A549 treated with CpdA at 1 μM for 4 hours (cell line): ENCODE measurements around the gene RNF227. TPM values are rescaled to one million over a fixed set of nuclear protein-coding genes. Genes with fewer than 3 reads are reported as not detected.

Experiments
- total RNA-seq: library from RNA; stranded (reverse); fragments of 200-300 nt; extraction: Qiagen RNA extraction; gene quantifications from 5 replicates; pipeline ENCODE4 v1.2.3, GENCODE V29; 2022; ENCODE audit warnings: low read depth

The RNF227 gene
- total RNA-seq, result 1.1 to 2.5 TPM (median 1.4 TPM) in 5 replicates

GRCh38 chr17:7915611-7916384 lies at the start of gene RNF227:
TSS of gene RNF227 (minus strand) at chr17:7916289. CDS start at chr17:7916195, 94 bp downstream.

DNA sequence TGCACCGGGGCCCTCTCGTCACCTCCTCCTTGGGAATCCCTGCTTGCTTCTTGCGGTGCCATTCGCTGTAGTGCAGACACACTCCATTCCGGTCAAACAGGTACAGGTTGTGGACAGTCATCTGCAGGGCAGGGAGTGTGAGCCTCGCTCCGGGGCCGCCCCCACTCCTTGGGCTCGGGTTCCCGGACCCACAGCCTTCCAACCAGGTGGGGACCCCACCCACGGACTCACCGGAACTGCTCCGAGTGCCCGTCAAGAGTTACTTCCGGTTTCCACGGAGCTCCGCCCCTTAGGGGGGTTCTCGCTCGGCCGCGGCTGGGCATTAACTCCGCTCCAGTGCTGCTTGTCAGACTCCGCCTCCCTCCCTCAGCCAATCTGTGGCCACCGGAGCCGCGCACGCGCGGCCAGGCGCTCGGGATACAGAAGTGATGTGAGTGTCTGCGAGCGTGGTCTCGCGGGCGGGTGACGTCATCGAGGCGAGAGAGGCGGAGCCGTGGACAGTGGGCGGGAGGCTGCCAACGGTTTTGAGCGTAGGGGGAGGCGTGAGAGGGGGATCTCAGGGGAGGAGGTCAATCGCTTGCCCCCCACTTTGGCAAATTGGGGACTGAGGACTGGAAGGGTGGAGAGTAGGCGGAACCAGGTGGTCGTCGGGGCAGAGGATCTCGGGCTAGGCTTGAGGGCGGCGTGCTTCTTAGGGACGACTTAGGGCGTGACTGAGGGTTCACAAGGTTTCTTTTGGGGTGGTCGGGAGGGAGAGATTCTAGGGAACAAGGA lies 15.8 kb upstream of the RNF227 start, which contains the start of the genes CNTROB and TRAPPC1:
Gene CNTROB (plus strand): TSS at position 498 of the 774 bp plus-strand sequence. CDS start 874 bp downstream, outside the sequence.
Gene TRAPPC1 (minus strand): TSS at position 238 of the 774 bp plus-strand sequence. CDS start 117 bp downstream, at position 121.

GRCh38 chr17:7929158-7930023 lies 13.3 kb upstream of the RNF227 start, which contains the start of gene KCNAB3:
TSS of gene KCNAB3 (minus strand) at chr17:7929856. CDS start at chr17:7929435, 421 bp downstream.

DNA sequence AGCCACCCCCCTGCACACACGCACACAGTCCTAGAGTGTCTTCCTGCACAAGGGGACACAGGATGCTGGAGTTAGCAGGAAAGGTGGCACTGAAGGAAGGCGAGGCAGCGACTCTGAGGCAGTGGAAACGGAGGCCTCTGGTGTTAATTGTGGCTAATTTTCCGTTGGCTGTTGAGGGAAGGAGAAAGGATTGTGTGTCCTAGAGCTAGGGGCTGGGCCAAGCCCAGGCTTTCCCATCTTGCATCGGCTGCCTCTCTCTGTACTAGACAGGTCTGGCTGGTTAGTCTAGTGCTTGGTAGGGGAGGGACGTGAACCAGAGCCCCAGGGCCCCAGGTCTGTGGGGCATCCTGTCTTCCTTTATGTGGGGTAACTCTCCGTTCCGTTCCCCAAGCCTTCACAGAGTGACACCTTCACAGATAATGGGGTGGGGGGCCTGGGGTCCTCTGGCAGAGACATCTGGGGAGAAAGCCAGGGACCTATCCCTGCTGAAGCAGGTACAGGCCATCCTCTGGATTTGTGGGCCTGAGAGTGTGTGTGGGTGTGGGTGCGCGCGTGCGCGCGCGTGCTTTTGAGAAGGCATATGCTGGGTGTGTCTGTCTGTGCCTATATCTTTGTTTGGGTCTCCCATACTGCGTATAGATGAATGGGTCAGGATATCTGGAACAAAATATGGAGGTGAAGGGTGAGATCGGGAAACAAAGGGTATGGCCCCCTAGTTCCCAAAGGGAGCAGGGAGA lies 27.7 kb downstream of the RNF227 start, which contains the start of gene CHD3:
Gene CHD3 (plus strand): TSS at position 606 of the 737 bp plus-strand sequence. CDS start 212 bp downstream, outside the sequence.

Other genes starting within 250 kb of the RNF227 start
- gene TP53, start 228.8 kb downstream of the RNF227 start, total RNA-seq, result 48.7 to 61.6 TPM (median 55.2 TPM) in 5 replicates
- 33.9 to 50.3 TPM (median 47.7 TPM) in 5 replicates for gene WRAP53, start 227.8 kb downstream of the RNF227 start, total RNA-seq
- 1.0 to 1.7 TPM (median 1.4 TPM) in 5 replicates for gene EFNB3, start 211.1 kb downstream of the RNF227 start, total RNA-seq
- 0.01 to 0.03 TPM in 2 of 5 replicates, not detected in the others for gene DNAH2, start 198.5 kb downstream of the RNF227 start, total RNA-seq
- gene KDM6B, start 82.1 kb downstream of the RNF227 start, total RNA-seq, result 13.8 to 23.8 TPM (median 15.1 TPM) in 5 replicates
- 0.48 to 1.1 TPM (median 0.79 TPM) in 5 replicates for gene TMEM88, start 61.2 kb downstream of the RNF227 start, total RNA-seq
- 179 to 238 TPM (median 208 TPM) in 5 replicates for gene NAA38, start 58.7 kb downstream of the RNF227 start, total RNA-seq
- 21.3 to 23.4 TPM (median 22.7 TPM) in 5 replicates for gene CYB5D1, start 58.3 kb downstream of the RNF227 start, total RNA-seq
- gene CHD3, start 27.5 kb downstream of the RNF227 start, total RNA-seq, result 65.3 to 76.0 TPM (median 68.6 TPM) in 5 replicates
- 1.8 to 3.0 TPM (median 2.5 TPM) in 5 replicates for gene KCNAB3, start 13.6 kb upstream of the RNF227 start, total RNA-seq
- 309 to 334 TPM (median 324 TPM) in 5 replicates for gene TRAPPC1, start 15.7 kb upstream of the RNF227 start, total RNA-seq
- gene CNTROB, start 15.9 kb upstream of the RNF227 start, total RNA-seq, result 36.8 to 45.9 TPM (median 39.2 TPM) in 5 replicates
- 0.08 TPM in 1 of 5 replicates, not detected in the others for gene GUCY2D, start 86.3 kb upstream of the RNF227 start, total RNA-seq
- not detected in 5 replicates for gene ALOX15B, start 122.8 kb upstream of the RNF227 start, total RNA-seq
- 0.68 to 1.8 TPM (median 1.0 TPM) in 5 replicates for gene ALOX12B, start 171.4 kb upstream of the RNF227 start, total RNA-seq
- 6.0 to 7.7 TPM (median 6.4 TPM) in 5 replicates for gene ALOXE3, start 202.2 kb upstream of the RNF227 start, total RNA-seq
- gene HES7, start 207.8 kb upstream of the RNF227 start, total RNA-seq, result 0.70 to 2.5 TPM (median 1.1 TPM) in 5 replicates
- 3.5 to 5.7 TPM (median 4.7 TPM) in 5 replicates for gene PER1, start 236.1 kb upstream of the RNF227 start, total RNA-seq
- 20.5 to 28.0 TPM (median 23.3 TPM) in 5 replicates for gene VAMP2, start 246.7 kb upstream of the RNF227 start, total RNA-seq